Liver (tissue), 9 donors: ENCODE measurements around the gene KBTBD13. TPM values are rescaled to one million over a fixed set of nuclear protein-coding genes. Genes with fewer than 3 reads are reported as not detected.

Source experiments
- DNase-seq: peaks from one replicate; pipeline ENCODE4 v3.0.0-alpha.2; 2017; ENCODE audit warnings: low spot score
- H3K27ac ChIP-seq, 2 donors: one replicate each; pipeline ENCODE4 v1.7.0; 2013; ENCODE audit warnings: inconsistent platforms in 2 of 2, low read length in 2 of 2, control low read depth in 1 of 2, low read depth in 1 of 2, mild to moderate bottlenecking in 1 of 2
- H3K27me3 ChIP-seq, 4 donors: one replicate each; pipeline versions ENCODE4 v1.6.1 to v1.7.0; 2013; ENCODE audit warnings: low read length in 3 of 4, inconsistent platforms in 1 of 4, mild to moderate bottlenecking in 1 of 4, moderate library complexity in 1 of 4; ENCODE audit not compliant: control insufficient read depth in 4 of 4, insufficient read depth in 4 of 4
- H3K36me3 ChIP-seq, 4 donors: one replicate each; pipeline versions ENCODE4 v1.6.1 to v1.7.0; 2013; ENCODE audit warnings: low read length in 3 of 4, mild to moderate bottlenecking in 3 of 4, low read depth in 1 of 4, moderate library complexity in 1 of 4; ENCODE audit not compliant: control insufficient read depth in 4 of 4, insufficient read depth in 3 of 4
- H3K4me1 ChIP-seq, 4 donors: one replicate each; pipeline versions ENCODE4 v1.6.1 to v1.7.0; 2013; ENCODE audit warnings: low read length in 3 of 4, mild to moderate bottlenecking in 3 of 4, moderate library complexity in 1 of 4; ENCODE audit not compliant: control insufficient read depth in 4 of 4, insufficient read depth in 4 of 4
- H3K4me3 ChIP-seq, 3 donors: one replicate each; pipeline versions ENCODE4 v1.6.1 to v1.7.0; 2013; ENCODE audit warnings: low read length in 3 of 3, control low read depth in 1 of 3, low read depth in 1 of 3, mild to moderate bottlenecking in 1 of 3
- H3K9ac ChIP-seq, 2 donors: one replicate each; pipeline ENCODE4 v1.7.0; 2013; ENCODE audit warnings: low read length in 2 of 2, mild to moderate bottlenecking in 2 of 2, moderate library complexity in 2 of 2, control low read depth in 1 of 2, low read depth in 1 of 2
- H3K9me3 ChIP-seq, 4 donors: one replicate each; pipeline versions ENCODE4 v1.6.1 to v1.7.0; 2013; ENCODE audit warnings: low read length in 3 of 4; ENCODE audit not compliant: control insufficient read depth in 4 of 4
- CTCF ChIP-seq: fragments of 150-350 bp; IDR thresholded peaks from 2 replicates; pipeline ENCODE4 v1.5.1; 2017; ENCODE audit warnings: improper control_type of control experiment, low read depth, low read length; ENCODE audit not compliant: missing input control
- EGR1 ChIP-seq, 2 donors: IDR thresholded peaks; 2 replicates each; pipeline ENCODE4 v1.6.1; 2016 to 2018; ENCODE audit warnings: antibody characterized with exemption in 2 of 2, low read depth in 2 of 2
- FOXA2 ChIP-seq: IDR thresholded peaks from 2 replicates; pipeline ENCODE4 v1.6.1; 2016; ENCODE audit warnings: antibody characterized with exemption
- GABPA ChIP-seq, 2 donors: IDR thresholded peaks in 1 of 2; conservative IDR thresholded peaks in 1 of 2; 2 replicates each; pipeline ENCODE4 v1.6.1; 2016; ENCODE audit warnings: antibody characterized with exemption in 2 of 2, mild to moderate bottlenecking in 1 of 2, moderate library complexity in 1 of 2
- HNF4G ChIP-seq: IDR thresholded peaks from 2 replicates; pipeline ENCODE4 v1.6.1; 2016; ENCODE audit warnings: antibody characterized with exemption
- JUND ChIP-seq, 2 donors: IDR thresholded peaks; 2 replicates each; pipeline ENCODE4 v1.6.1; 2016; ENCODE audit warnings: antibody characterized with exemption in 2 of 2
- MAX ChIP-seq: IDR thresholded peaks from 2 replicates; pipeline ENCODE4 v1.6.1; 2016; ENCODE audit warnings: antibody characterized with exemption
- NR2F2 ChIP-seq: IDR thresholded peaks from 2 replicates; pipeline ENCODE4 v1.6.1; 2016; ENCODE audit warnings: antibody characterized with exemption
- RAD21 ChIP-seq, 2 donors: IDR thresholded peaks; 2 replicates each; pipeline ENCODE4 v1.6.1; 2016; ENCODE audit warnings: antibody characterized with exemption in 2 of 2, mild to moderate bottlenecking in 2 of 2
- REST ChIP-seq: IDR thresholded peaks from 2 replicates; pipeline ENCODE4 v1.6.1; 2016; ENCODE audit warnings: antibody characterized with exemption, mild to moderate bottlenecking
- SP1 ChIP-seq: IDR thresholded peaks from 2 replicates; pipeline ENCODE4 v1.6.1; 2018; ENCODE audit warnings: antibody characterized with exemption, mild to moderate bottlenecking
- TAF1 ChIP-seq: conservative IDR thresholded peaks from 2 replicates; pipeline ENCODE4 v1.6.1; 2016; ENCODE audit warnings: antibody characterized with exemption, mild to moderate bottlenecking
- YY1 ChIP-seq: IDR thresholded peaks from 2 replicates; pipeline ENCODE4 v1.6.1; 2016; ENCODE audit warnings: antibody characterized with exemption, mild to moderate bottlenecking
- ZBTB33 ChIP-seq: IDR thresholded peaks from 2 replicates; pipeline ENCODE4 v1.6.1; 2016; ENCODE audit warnings: antibody characterized with exemption
- WGBS: extraction: QIAGEN DNeasy Blood & Tissue Kit; methylation state at CpG from one replicate; pipeline ENCODE4 v1.1.7; 2013; 5-methylcytosine and 5-hydroxymethylcytosine counted together
- polyA plus RNA-seq, 2 donors: library from polyadenylated mRNA; stranded (reverse) in 1 of 2; unstranded in 1 of 2; fragments of 200-250 nt in 1 of 2; fragments of >200 nt in 1 of 2; fragmentation: Nextera tagmentation in 1 of 2; extraction: Ambion mirVana in 1 of 2; gene quantifications; one replicate each; pipeline versions ENCODE4 v1.2.1 to v1.2.3, GENCODE V29; 2013 to 2015
- total RNA-seq, 2 donors: library from RNA; depleted of rRNA; stranded (reverse); fragments of >200 nt; gene quantifications; one replicate each; pipeline ENCODE4 v1.2.3, GENCODE V29; 2014
- donor health status: healthy.
- donor health status: healthy.
- donor health status: healthy.
- donor health status: healthy.
- donor health status: healthy.

The KBTBD13 gene
- total and polyA plus RNA-seq, 4 donors, result not detected

- peak; percentile 96 for DNase-seq
- Histone ChIP-seq H3K27ac (peak within 1 kb of the TSS; percentile 28 to 72), H3K9ac (peak within 1 kb of the TSS; percentile 83 to 90), H3K4me1 (peaks cover 3 to 32% (median 25%) of the 10 kb centered on the region in 4 donors), H3K4me3 (peak within 1 kb of the TSS; percentile 59 to 92 (median 79)), H3K9me3 (no peaks in the 10 kb centered on the region), H3K27me3 (no peaks in the 10 kb centered on the region), H3K36me3 (peaks cover 2 to 17% (median 7%) of the 10 kb centered on the region in 4 donors)
- under 1% methylated on average over 73 of the region's 73 CpGs for WGBS
- TF ChIP-seq REST (peak; percentile 13), RAD21 (IDR thresholded peaks at IDR 0.05) (peak in 1 of 2 donors; percentile 29), YY1 (no peak)
Observed at GRCh38 chr15:65028921-65029735, 47.4 kb upstream of the KBTBD13 start, which contains the start of gene MTFMT. Gene MTFMT (minus strand): TSS chr15:65029639. CDS start chr15:65029613, 26 bp downstream.

GRCh38 chr15:65029736-65030208 is 46.8 kb upstream of the KBTBD13 start:
- Histone ChIP-seq H3K4me3 (no peak overlapping the region), H3K9ac (no peak overlapping the region), H3K9me3 (no peaks in the 10 kb centered on the region), H3K27me3 (no peaks in the 10 kb centered on the region), H3K27ac (no peak overlapping the region), H3K4me1 (peaks cover 3 to 32% (median 25%) of the 10 kb centered on the region in 4 donors), H3K36me3 (peaks cover under 1 to 11% (median 5%) of the 10 kb centered on the region in 4 donors)
- TF ChIP-seq NR2F2 (no peak), HNF4G (no peak), GABPA (IDR thresholded peaks at IDR 0.05 in 1 of 2, conservative IDR thresholded peaks at IDR 0.05 in 1 of 2) (no peak), CTCF (no peak)
- WGBS, result 66% methylated on average over 12 of the region's 12 CpGs
- DNase-seq, result no peak

- H3K4me1 ChIP-seq, result peaks cover 3 to 29% (median 23%) of the 10 kb centered on the region in 4 donors
- H3K36me3 ChIP-seq, result no peaks in the 10 kb centered on the region
- DNase-seq, result peak; percentile 58
- no peaks in the 10 kb centered on the region for H3K9me3 ChIP-seq
- H3K27me3 ChIP-seq, result no peaks in the 10 kb centered on the region
- peak overlapping the region in 1 of 2 donors; percentile 72 for H3K9ac ChIP-seq
- H3K27ac ChIP-seq, result peak overlapping the region; percentile 29 to 55
- WGBS, result 19% methylated on average over 13 of the region's 13 CpGs
- no peak overlapping the region for H3K4me3 ChIP-seq
- peak; percentile 95 for TF ChIP-seq CTCF
- TF ChIP-seq FOXA2, result peak; percentile 42
- peak; percentile 98 for TF ChIP-seq HNF4G
- no peak for TF ChIP-seq NR2F2
- no peak for TF ChIP-seq TAF1
- no peak for TF ChIP-seq EGR1 (IDR thresholded peaks at IDR 0.05; ENCODE audit: low read depth in 2 of 2)
- TF ChIP-seq ZBTB33, result no peak
- TF ChIP-seq MAX, result peak; percentile 59
- TF ChIP-seq JUND (IDR thresholded peaks at IDR 0.05), result peak; percentile 79 to 81
- peak; percentile 99 for TF ChIP-seq SP1
- TF ChIP-seq YY1, result peak; percentile 79
Observed at GRCh38 chr15:65032801-65033537, 43.6 kb upstream of the KBTBD13 start.
